GM12801 (cell line): ENCODE data around the gene EGFR.

ENCODE experiments used
- CTCF ChIP-seq: IDR thresholded peaks from one replicate; pipeline ENCODE4 v1.5.1; 2011; ENCODE audit warnings: control low read depth; ENCODE audit not compliant: insufficient read length; ENCODE audit errors: extremely low read depth

EGFR gene

GRCh38 chr7:55132890-55133551 lies 114.2 kb downstream of the EGFR start:
- no peak for TF ChIP-seq CTCF

- no peak for TF ChIP-seq CTCF
Observed at GRCh38 chr7:55133630-55134358, 115.0 kb downstream of the EGFR start.

DNA sequence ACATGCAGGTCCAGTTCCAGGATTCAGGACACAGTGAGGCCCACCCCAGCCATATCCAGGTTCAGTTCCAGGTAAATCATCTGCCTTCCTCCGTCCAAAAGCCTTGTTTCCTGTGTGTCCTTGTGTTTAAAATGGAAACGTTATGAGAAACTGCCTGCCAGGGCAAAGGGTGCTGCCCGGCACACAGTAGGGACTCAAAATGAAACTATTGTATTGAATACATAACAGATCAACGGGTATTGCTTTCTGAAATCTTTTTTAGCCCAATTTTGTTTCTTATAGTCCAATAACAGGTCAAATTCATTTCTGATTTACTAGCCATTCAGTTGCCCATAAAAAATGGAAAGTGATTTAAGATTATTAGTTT lies 115.5 kb downstream of the EGFR start:
- TF ChIP-seq CTCF = no peak

DNA sequence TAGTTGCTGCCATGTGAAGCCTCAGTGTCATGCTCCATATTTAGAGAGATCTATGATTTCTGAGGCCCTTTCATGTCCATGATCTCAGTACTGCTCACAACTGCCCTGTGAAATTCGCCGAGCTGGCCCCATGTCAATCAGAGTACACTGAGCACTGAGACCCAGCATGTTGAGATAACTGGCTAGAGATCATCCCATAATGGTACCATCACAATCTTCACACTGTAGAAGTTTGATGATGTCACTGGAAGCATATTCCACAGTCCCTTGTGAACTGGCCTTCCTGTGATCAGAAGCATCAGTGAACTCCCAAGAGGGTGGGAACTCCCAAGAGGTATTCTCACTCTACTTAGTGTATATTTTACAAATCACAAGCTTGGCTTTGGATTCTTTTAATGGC lies 116.0 kb downstream of the EGFR start:
- no peak for TF ChIP-seq CTCF

GRCh38 chr7:55135462-55135861 lies 116.6 kb downstream of the EGFR start:
- TF ChIP-seq CTCF = no peak

- TF ChIP-seq CTCF = no peak
Observed at GRCh38 chr7:55138663-55139062, 119.8 kb downstream of the EGFR start.

DNA sequence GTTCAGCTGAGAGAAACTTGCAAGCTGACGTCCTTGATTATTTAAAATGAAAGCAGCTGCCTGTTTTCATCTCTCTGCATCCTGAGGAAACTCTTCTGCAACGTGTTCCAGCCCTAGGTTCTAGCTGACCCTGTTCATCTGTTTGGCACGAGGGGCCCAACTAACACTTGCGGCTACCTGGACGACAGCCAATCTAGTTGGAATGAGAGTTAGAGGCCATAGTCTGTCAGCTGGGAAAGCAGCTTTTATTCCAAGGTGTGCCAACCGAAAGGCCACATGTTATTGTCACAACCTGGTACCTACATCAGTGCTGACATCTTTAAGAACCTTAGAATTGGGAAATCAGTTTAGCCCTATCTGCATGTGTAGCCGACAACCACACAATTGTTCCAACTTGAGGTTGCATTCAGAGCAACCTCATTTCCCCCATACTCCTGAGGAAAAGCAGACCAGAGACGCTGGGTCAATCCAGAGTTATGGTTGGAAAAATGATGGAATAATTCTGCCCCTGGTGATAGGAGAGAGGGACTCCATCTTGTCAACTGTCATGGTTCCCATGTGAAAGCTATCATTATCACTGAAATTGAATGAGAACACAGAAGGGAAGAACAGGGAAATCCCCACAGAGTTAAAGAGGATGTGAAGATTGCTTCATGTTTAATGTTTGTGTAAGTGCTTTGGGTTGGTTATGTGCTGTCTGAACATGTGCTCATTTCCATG lies 121.6 kb downstream of the EGFR start:
- TF ChIP-seq CTCF = no peak
